Activated T-helper 1 cell treated with anti-CD3 and anti-CD28 coated beads, Interleukin-12 subunit alpha, Interleukin-12 subunit beta, Interleukin-2, Interleukin-4 antibody, amounts not matched to agents 30 ng/mL and 10 ng/mL and 1 ng/mL, durations not matched to agents 14 hours and 24 hours and 36 hours (primary cell): Measurements from ENCODE around the gene FBLIM1. TPM values are rescaled to one million over a fixed set of nuclear protein-coding genes. Genes with fewer than 3 reads are reported as not detected.

Source experiments
- DNase-seq: peaks from one replicate; pipeline ENCODE4 v3.0.0; 2021; ENCODE audit warnings: low spot score
- H3K27ac Mint-ChIP-seq: one replicate; pipeline ENCODE4 v1.8.0; 2021; ENCODE audit warnings: mild to moderate bottlenecking, mixed read lengths
- H3K27me3 Mint-ChIP-seq: one replicate; pipeline ENCODE4 v1.8.0; 2022; ENCODE audit warnings: mild to moderate bottlenecking, moderate library complexity, mixed read lengths; ENCODE audit not compliant: insufficient read depth
- H3K36me3 Mint-ChIP-seq: one replicate; pipeline ENCODE4 v1.8.0; 2021; ENCODE audit warnings: low read depth, mixed read lengths
- H3K4me1 Mint-ChIP-seq: one replicate; pipeline ENCODE4 v1.8.0; 2021; ENCODE audit warnings: low read depth, mixed read lengths
- H3K4me3 Mint-ChIP-seq: one replicate; pipeline ENCODE4 v1.8.0; 2021; ENCODE audit warnings: mild to moderate bottlenecking, moderate library complexity, mixed read lengths
- H3K9me3 Mint-ChIP-seq: one replicate; pipeline ENCODE4 v1.8.0; 2021; ENCODE audit warnings: mixed read lengths
- intact Hi-C: fragments of 100-400 bp; cut with micrococcal nuclease; formaldehyde crosslinking; loops from one replicate; pipeline ENCODE4 v1.15.1; 2024
- total RNA-seq: library from RNA; stranded (reverse); gene quantifications from 2 replicates; pipeline ENCODE4 v1.2.3, GENCODE V29; 2022

The FBLIM1 gene
- total RNA-seq, 1 donor from 2014 or later = not detected

- no peak for DNase-seq
- Mint-ChIP-seq H3K4me1 (peaks cover 6% of the 10 kb centered on the region), H3K27ac (no peak overlapping the region), H3K27me3 (no peaks in the 10 kb centered on the region), H3K9me3 (no peaks in the 10 kb centered on the region), H3K36me3 (no peaks in the 10 kb centered on the region), H3K4me3 (no peak overlapping the region)
- intact Hi-C loops = no loop called here
Observed at GRCh38 chr1:15744122-15744679, 14.4 kb upstream of the FBLIM1 start.

DNA sequence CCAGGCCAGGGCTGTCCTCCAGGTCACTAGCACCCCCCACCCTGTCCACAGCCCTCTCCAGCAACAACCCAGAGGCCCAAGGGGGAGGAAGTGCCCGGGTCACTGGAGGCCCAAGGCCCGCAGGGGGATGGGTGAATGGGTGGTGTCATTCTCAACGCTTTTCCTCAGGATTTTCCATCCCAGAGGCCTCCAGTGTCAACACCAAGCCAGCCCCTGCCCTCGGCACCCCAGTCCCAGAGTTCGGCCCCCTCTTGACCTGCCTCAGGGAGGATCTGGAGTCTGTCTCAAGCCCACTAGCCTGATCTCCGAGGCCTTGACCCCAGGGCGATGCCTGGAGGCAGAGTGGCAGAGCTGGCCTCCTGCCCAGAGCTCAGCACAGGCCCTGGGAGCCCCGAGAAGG, 11.2 kb upstream of the FBLIM1 start:
- intact Hi-C loops = no loop called here
- H3K36me3 Mint-ChIP-seq = no peaks in the 10 kb centered on the region
- H3K27ac Mint-ChIP-seq = no peak overlapping the region
- no peak overlapping the region for H3K4me3 Mint-ChIP-seq
- H3K27me3 Mint-ChIP-seq = peaks cover 5% of the 10 kb centered on the region
- H3K4me1 Mint-ChIP-seq = no peaks in the 10 kb centered on the region
- no peak for DNase-seq
- H3K9me3 Mint-ChIP-seq = no peaks in the 10 kb centered on the region

GRCh38 chr1:15748264-15748663, 10.3 kb upstream of the FBLIM1 start:
- intact Hi-C loops = no loop called here
- no peak for DNase-seq
- H3K4me1 Mint-ChIP-seq = no peaks in the 10 kb centered on the region
- no peaks in the 10 kb centered on the region for H3K36me3 Mint-ChIP-seq
- H3K9me3 Mint-ChIP-seq = no peaks in the 10 kb centered on the region
- no peak overlapping the region for H3K4me3 Mint-ChIP-seq
- H3K27me3 Mint-ChIP-seq = peaks cover 5% of the 10 kb centered on the region
- H3K27ac Mint-ChIP-seq = no peak overlapping the region

DNA sequence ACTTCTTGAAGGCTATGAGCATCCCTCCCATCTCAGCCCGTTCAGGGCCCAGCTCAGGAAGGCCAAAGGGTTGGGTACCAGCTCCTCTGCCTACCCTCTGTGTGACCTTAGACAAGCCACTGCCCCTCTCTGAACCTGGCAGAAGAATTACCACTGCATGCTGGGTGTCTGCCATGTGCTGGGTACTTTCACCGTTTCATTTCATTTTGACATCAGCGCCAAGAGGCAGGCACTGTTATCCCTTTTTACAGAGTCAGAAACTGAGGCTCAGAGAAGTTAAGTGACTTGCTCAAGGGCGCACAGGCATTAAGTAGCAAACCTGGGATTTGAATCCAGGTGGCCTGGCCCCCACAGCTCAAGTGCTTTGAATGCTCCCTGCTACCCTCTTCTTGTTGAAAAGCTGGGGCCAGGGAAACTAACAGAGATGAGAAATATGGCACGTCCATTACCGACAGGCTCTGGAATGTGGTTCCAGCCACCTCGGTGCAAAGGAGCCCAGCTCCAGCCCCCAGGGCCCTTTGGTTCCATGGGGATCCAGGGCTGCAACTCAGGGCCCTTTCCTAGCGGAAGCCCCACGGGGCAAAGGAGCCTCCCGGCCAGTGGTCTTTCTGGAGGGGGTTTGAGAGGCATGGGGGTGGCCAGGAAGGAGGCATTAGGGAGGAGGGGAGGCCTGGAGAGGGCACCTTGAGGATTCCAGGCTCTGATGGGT, 9.8 kb upstream of the FBLIM1 start:
- intact Hi-C loops = no loop called here
- H3K27ac Mint-ChIP-seq = no peak overlapping the region
- no peak overlapping the region for H3K4me3 Mint-ChIP-seq
- H3K9me3 Mint-ChIP-seq = no peaks in the 10 kb centered on the region
- H3K36me3 Mint-ChIP-seq = no peaks in the 10 kb centered on the region
- H3K27me3 Mint-ChIP-seq = peaks cover 5% of the 10 kb centered on the region
- H3K4me1 Mint-ChIP-seq = no peaks in the 10 kb centered on the region
- DNase-seq = no peak

DNA sequence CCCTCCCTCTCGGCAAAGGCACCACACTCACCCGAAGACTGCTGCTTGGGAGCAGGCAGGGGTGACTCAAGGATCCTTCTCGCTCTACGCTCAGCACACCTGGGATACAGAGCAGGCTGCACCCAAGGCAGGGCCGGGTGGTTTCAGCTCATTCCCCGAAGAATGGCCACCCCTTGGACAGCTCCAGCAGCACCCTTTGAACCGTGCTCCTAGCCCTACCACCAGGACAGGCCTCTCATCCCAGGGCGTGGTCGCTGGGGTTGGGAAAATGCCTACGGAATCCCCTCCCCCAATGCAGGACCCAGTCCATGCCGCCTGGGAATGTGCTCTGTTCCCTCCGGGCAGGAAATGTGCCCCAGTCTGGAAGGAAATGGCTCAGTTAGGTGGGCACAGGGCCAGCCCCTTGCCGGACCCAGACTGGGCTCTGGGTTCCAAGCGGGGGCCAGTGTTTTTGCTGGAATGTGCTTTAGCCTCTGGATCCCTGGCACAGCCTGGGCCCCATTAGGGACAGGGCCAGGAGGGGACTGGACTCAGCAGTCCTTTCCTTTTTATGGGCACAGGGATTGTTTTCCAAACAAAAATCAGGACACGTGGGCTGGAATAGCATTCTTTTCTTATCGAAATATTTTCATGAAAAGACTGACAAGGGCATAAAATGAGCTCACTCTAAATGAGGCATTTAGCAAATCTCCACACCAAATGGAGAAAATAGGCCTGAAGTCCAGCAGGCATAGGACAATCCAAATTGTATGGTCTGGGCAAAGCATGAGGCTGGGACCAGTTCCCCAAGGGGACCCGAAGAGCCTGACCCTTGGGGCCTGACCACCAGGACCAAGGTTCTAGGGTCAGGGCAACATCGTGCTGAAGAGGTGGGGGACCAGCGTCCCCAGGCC, 8.9 kb upstream of the FBLIM1 start:
- Mint-ChIP-seq H3K27me3 (peaks cover 5% of the 10 kb centered on the region), H3K27ac (no peak overlapping the region), H3K36me3 (no peaks in the 10 kb centered on the region), H3K4me3 (no peak overlapping the region), H3K9me3 (no peaks in the 10 kb centered on the region), H3K4me1 (no peaks in the 10 kb centered on the region)
- no peak for DNase-seq
- intact Hi-C loops = no loop called here

DNA sequence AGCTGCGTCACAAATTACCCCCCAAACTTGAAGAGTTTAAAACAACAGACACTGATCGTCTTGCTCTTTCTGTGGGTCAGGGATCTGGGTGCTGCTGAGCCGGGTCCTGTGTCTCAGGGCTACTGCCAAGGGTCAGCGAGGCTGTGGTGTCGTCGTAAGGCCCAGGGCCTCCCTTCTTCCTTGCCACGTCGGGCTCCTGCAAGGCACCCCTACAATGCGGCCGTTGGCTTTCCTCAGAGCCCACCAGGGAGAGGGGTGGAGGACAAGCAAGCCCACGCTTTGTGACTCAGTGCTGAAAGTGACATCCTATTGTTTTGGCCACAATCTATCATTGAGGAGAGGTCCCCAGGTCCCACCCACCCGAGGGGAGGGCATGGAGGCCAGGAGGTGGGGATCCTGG, 7.7 kb upstream of the FBLIM1 start:
- Mint-ChIP-seq H3K36me3 (no peaks in the 10 kb centered on the region), H3K4me1 (no peaks in the 10 kb centered on the region), H3K27me3 (peaks cover 12% of the 10 kb centered on the region), H3K9me3 (no peaks in the 10 kb centered on the region), H3K4me3 (no peak overlapping the region), H3K27ac (no peak overlapping the region)
- DNase-seq = no peak
- intact Hi-C loops = no loop called here

GRCh38 chr1:15751717-15752116, 6.9 kb upstream of the FBLIM1 start:
- H3K9me3 Mint-ChIP-seq = no peaks in the 10 kb centered on the region
- H3K27ac Mint-ChIP-seq = no peak overlapping the region
- H3K4me3 Mint-ChIP-seq = no peak overlapping the region

DNA sequence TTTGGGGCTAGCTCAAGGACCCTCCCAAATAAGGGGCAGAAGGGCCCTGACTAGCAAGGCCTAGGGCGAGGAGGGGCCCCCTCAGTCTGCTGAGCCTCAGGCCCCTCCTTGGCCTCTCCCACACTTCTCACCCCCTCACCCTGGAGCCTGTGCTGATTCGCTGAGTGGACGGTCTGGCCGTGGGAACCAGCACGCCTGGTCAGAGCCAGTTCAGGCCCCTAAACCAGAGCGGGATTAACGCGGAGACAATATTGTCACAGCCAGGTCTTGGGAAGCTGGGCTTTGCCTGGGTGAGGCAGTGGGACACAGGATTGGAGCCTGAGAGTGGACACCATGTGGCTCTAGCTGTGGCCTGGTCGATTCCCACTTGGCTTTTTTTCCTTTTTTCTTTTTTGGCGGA, 4.8 kb upstream of the FBLIM1 start:
- Mint-ChIP-seq H3K27me3 (peaks cover 30% of the 10 kb centered on the region), H3K36me3 (no peaks in the 10 kb centered on the region), H3K27ac (no peak overlapping the region), H3K4me1 (peaks cover 5% of the 10 kb centered on the region), H3K4me3 (no peak overlapping the region), H3K9me3 (no peaks in the 10 kb centered on the region)
- intact Hi-C loops = no loop called here
- no peak for DNase-seq

More at GRCh38 chr1:15751717-15752116, 6.9 kb upstream of the FBLIM1 start:
- no peak for DNase-seq
- Mint-ChIP-seq H3K36me3 (no peaks in the 10 kb centered on the region), H3K27me3 (peaks cover 19% of the 10 kb centered on the region), H3K4me1 (peaks cover 5% of the 10 kb centered on the region)
- intact Hi-C loops = no loop called here

DNA sequence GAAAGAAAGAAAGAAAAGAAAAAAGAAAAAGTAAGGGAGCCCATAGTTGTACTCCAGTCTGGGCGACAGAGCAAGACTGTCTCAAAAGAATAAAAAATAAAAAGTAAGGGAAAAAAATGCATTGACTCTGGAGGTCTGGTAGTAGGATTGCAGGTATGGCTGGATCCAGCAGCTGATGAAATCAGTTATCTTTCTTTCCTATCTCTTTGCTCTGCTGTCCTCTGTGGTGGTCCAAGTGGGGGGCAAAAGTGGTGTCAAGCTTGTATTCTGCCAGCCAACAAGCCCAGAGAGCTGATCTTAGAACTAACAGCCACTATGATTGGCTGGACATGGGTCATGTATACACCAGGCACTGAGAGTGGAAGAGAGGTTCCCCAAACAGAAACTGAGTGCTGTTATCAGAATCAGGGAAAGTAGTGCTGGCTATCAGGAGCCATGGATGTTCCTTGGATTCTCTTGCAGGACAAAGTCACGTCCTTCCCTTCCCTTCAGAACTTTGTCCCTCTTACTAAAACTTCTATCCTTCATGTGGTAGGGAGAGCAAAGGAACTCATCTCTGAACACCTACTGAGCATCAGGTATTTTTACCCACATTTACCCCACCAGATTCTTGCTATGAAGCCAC, 3.5 kb upstream of the FBLIM1 start:
- Mint-ChIP-seq H3K4me3 (no peak overlapping the region), H3K27ac (no peak overlapping the region), H3K9me3 (no peaks in the 10 kb centered on the region), H3K36me3 (no peaks in the 10 kb centered on the region), H3K27me3 (peaks cover 38% of the 10 kb centered on the region), H3K4me1 (peaks cover 5% of the 10 kb centered on the region)
- DNase-seq = no peak
- intact Hi-C loops = no loop called here

- Mint-ChIP-seq H3K27me3 (peaks cover 43% of the 10 kb centered on the region), H3K36me3 (no peaks in the 10 kb centered on the region), H3K4me1 (peaks cover 5% of the 10 kb centered on the region), H3K4me3 (no peak overlapping the region), H3K27ac (no peak overlapping the region), H3K9me3 (no peaks in the 10 kb centered on the region)
- intact Hi-C loops = no loop called here
- no peak for DNase-seq
Observed at GRCh38 chr1:15755646-15756040, 3.0 kb upstream of the FBLIM1 start.

DNA sequence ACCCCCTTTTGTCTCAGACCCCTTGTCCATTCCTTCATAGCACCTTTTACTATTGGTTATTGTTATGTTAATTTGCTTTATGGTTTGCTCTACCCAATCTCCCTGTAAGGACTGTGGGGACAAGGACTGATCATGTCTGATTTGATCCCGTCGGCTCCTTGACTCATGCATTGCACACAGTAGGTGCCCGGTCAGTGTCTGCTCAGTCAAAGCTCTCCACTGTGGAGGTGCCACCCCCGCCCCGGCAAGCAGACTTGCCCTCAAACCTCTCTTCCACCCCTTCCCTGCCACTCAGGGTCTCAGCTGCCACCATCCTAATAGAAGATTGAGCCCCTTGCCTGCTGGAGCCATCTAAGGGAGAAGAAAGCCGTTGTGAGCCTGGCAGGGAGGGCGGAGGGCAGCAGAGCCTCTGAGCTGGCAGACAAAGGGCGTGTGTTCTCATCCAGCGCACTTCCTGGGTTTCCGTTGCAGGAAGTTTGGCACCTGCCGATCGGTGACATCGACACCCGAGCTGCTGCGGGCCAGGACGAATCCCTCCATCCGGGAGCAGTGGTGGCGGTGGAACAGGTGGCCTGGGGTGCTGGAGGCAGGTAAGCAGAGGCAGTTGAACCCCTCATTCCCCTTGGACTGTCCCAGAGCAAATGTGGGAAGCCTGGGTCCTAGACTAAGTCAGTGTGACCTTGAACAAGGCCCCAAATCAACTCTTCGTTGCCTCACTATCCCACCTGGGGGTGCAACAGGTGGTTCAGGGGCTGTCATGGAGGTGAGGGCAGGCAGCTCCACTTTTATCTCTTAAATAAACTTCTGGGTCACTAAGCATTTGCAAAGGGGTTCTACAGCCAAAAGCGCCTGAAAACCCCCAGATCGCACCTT, 2.2 kb upstream of the FBLIM1 start:
- intact Hi-C loops = no loop called here
- Mint-ChIP-seq H3K4me3 (no peak overlapping the region), H3K9me3 (no peaks in the 10 kb centered on the region), H3K27ac (no peak overlapping the region), H3K27me3 (peaks cover 47% of the 10 kb centered on the region), H3K4me1 (peaks cover 5% of the 10 kb centered on the region), H3K36me3 (no peaks in the 10 kb centered on the region)
- DNase-seq = no peak

- DNase-seq = no peak
- Mint-ChIP-seq H3K9me3 (no peaks in the 10 kb centered on the region), H3K27ac (no peak overlapping the region), H3K36me3 (no peaks in the 10 kb centered on the region), H3K4me3 (no peak overlapping the region), H3K27me3 (peaks cover 46% of the 10 kb centered on the region), H3K4me1 (peaks cover 5% of the 10 kb centered on the region)
- intact Hi-C loops = no loop called here
Observed at GRCh38 chr1:15757016-15757543, 1.5 kb upstream of the FBLIM1 start.
